Subcutaneous adipose tissue (tissue), 4 donors: ENCODE measurements around the gene PLA2G4E. TPM values are rescaled to one million over a fixed set of nuclear protein-coding genes. Genes with fewer than 3 reads are reported as not detected.

Experiments
- total RNA-seq, 4 donors: library from RNA; depleted of rRNA; stranded (reverse); fragments of >200 nt; gene quantifications; one replicate each; pipeline ENCODE4 v1.1.0, GENCODE V29; 2016
- TF ChIP-seq, protein P1 (sequence below): fragments of 450-650 bp; IDR thresholded peaks from one replicate; pipeline ENCODE4 v1.5.1; 2016; ENCODE audit warnings: low read depth, mild to moderate bottlenecking, control low read depth, antibody characterized with exemption, moderate library complexity

Gene PLA2G4E
- total RNA-seq, 4 donors from 2014 or later, result not detected

GRCh38 chr15:41995476-41995855 lies 25.4 kb downstream of the PLA2G4E start:
- TF ChIP-seq, protein P1, sequence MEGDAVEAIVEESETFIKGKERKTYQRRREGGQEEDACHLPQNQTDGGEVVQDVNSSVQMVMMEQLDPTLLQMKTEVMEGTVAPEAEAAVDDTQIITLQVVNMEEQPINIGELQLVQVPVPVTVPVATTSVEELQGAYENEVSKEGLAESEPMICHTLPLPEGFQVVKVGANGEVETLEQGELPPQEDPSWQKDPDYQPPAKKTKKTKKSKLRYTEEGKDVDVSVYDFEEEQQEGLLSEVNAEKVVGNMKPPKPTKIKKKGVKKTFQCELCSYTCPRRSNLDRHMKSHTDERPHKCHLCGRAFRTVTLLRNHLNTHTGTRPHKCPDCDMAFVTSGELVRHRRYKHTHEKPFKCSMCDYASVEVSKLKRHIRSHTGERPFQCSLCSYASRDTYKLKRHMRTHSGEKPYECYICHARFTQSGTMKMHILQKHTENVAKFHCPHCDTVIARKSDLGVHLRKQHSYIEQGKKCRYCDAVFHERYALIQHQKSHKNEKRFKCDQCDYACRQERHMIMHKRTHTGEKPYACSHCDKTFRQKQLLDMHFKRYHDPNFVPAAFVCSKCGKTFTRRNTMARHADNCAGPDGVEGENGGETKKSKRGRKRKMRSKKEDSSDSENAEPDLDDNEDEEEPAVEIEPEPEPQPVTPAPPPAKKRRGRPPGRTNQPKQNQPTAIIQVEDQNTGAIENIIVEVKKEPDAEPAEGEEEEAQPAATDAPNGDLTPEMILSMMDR, result no peak

GRCh38 chr15:41994772-41995475 lies 25.9 kb downstream of the PLA2G4E start:
- TF ChIP-seq, protein P1, result no peak

GRCh38 chr15:41994171-41994650 lies 26.6 kb downstream of the PLA2G4E start:
- TF ChIP-seq, protein P1, result no peak

DNA sequence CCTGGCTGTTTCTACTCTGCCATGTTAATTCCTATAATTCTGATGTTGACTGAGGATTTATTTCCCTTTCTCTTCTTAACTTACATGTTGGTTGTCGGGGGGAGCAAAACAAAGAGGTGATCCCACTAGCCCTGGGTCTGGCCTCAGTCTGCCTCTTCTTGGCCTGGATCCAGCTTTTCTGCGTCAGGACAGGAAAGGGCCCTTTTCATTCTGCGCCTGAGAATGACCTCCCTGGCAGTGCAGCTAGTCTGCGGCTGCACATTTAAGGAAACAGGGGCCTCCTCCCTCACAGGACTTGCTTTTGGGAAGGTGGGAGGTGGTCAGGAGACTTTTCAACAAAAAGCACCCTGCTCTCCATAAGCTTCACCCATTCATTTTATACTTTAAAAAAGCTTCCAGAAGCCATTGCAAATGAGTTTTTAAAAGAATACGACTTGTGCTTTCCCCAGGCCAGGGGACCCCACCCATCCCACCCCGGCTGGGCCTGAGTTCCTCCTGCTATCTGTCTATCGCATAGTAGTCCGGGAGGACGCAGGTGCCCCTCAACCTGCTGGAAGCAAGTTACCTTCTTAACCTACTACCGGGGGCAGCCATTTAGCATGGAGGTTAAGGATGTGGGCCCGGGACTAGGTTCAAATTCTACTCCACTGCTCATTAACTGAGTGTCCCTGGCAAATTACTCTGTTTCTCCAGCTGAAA lies 27.2 kb downstream of the PLA2G4E start:
- TF ChIP-seq, protein P1, result no peak

GRCh38 chr15:41992803-41993190 lies 28.0 kb downstream of the PLA2G4E start:
- TF ChIP-seq, protein P1, result no peak

- TF ChIP-seq, protein P1, result no peak
These were observed 28.6 kb downstream of the PLA2G4E start for GRCh38 chr15:41992151-41992802.

- TF ChIP-seq, protein P1, result no peak
These were observed 30.2 kb downstream of the PLA2G4E start for GRCh38 chr15:41990691-41991090.
